Natural killer cell (primary cell): Measurements from ENCODE around the gene KRTAP3-2. TPM values are rescaled to one million over a fixed set of nuclear protein-coding genes. Genes with fewer than 3 reads are reported as not detected.
"Not testable (repeated sequence)": the region's sequence is repeated elsewhere in the genome, so short reads cannot be mapped to it uniquely, and the experiment has no call there.

ENCODE experiments used
- ATAC-seq, 3 donors: fragments of 150-1000 bp in 2 of 3; fragments of 200-7000 bp in 1 of 3; cut with Tn5 transposase; 1 replicate in 1 of 3; 2 replicates in 2 of 3; pipeline ENCODE4 v1.10.0; 2021; ENCODE audit warnings: mild to moderate bottlenecking in 2 of 3, moderate library complexity in 2 of 3
- DNase-seq, 2 donors: peaks; one replicate each; pipeline versions ENCODE4 v3.0.0 to v3.0.0-alpha.2; 2013 to 2021; ENCODE audit warnings: mixed read lengths in 1 of 2
- H3K27ac ChIP-seq: one replicate; pipeline ENCODE4 v1.5.1; 2013; ENCODE audit warnings: mild to moderate bottlenecking, low read length
- H3K27me3 ChIP-seq: one replicate; pipeline ENCODE4 v1.6.1; 2013; ENCODE audit warnings: low read length; ENCODE audit not compliant: control insufficient read depth, insufficient read depth
- H3K36me3 ChIP-seq: one replicate; pipeline ENCODE4 v1.6.1; 2013; ENCODE audit warnings: low read length; ENCODE audit not compliant: control insufficient read depth, insufficient read depth
- H3K4me1 ChIP-seq: one replicate; pipeline ENCODE4 v1.6.1; 2013; ENCODE audit warnings: low read length; ENCODE audit not compliant: control insufficient read depth, insufficient read depth
- H3K4me3 ChIP-seq: one replicate; pipeline ENCODE4 v1.5.1; 2013; ENCODE audit warnings: low read length
- H3K9me3 ChIP-seq: one replicate; pipeline ENCODE4 v1.6.1; 2013; ENCODE audit warnings: low read length; ENCODE audit not compliant: control insufficient read depth, insufficient read depth
- H3K27ac Mint-ChIP-seq, 2 donors: one replicate each; pipeline ENCODE4 v1.8.0; 2022; ENCODE audit warnings: mild to moderate bottlenecking in 2 of 2, mixed read lengths in 2 of 2, moderate library complexity in 1 of 2
- H3K27me3 Mint-ChIP-seq, 2 donors: one replicate each; pipeline ENCODE4 v1.8.0; 2022; ENCODE audit warnings: low read depth in 2 of 2, mixed read lengths in 2 of 2
- H3K36me3 Mint-ChIP-seq: one replicate; pipeline ENCODE4 v1.8.0; 2022; ENCODE audit warnings: mixed read lengths
- H3K4me1 Mint-ChIP-seq, 2 donors: one replicate each; pipeline ENCODE4 v1.8.0; 2022; ENCODE audit warnings: mixed read lengths in 2 of 2
- H3K4me3 Mint-ChIP-seq: one replicate; pipeline ENCODE4 v1.8.0; 2022; ENCODE audit warnings: mild to moderate bottlenecking, moderate library complexity, mixed read lengths
- H3K9me3 Mint-ChIP-seq, 2 donors: one replicate each; pipeline ENCODE4 v1.8.0; 2022; ENCODE audit warnings: mixed read lengths in 2 of 2
- CTCF ChIP-seq: fragments of 200-600 bp; IDR thresholded peaks from one replicate; pipeline ENCODE4 v1.8.0; 2022; ENCODE audit warnings: antibody characterized with exemption
- WGBS: methylation state at CpG from one replicate; pipeline ENCODE4 v1.1.7; 2013; ENCODE audit warnings: missing lambda C conversion rate; ENCODE audit not compliant: insufficient coverage; 5-methylcytosine and 5-hydroxymethylcytosine counted together
- intact Hi-C: fragments of 100-400 bp; cut with micrococcal nuclease; formaldehyde crosslinking; loops from one replicate; pipeline ENCODE4 v1.14.2; 2022
- total RNA-seq, 4 donors: library from RNA; stranded (reverse); fragments of 120-200 nt in 1 of 4; gene quantifications; one replicate each; pipeline versions ENCODE4 v1.2.3 to v1.2.4, GENCODE V29; 2013 to 2022

KRTAP3-2 gene
- total RNA-seq, 3 donors from 2014 or later (not counting 1 experiment from before 2014, with no cell fraction given): not detected

GRCh38 chr17:41042953-41043352 is 43.2 kb upstream of the KRTAP3-2 start:
- peaks cover 4% of the 10 kb centered on the region for H3K27me3 ChIP-seq
- H3K9me3 Mint-ChIP-seq: no peaks in the 10 kb centered on the region
- H3K4me1 ChIP-seq: no peaks in the 10 kb centered on the region
- no CpG with 5 or more reads among the region's 1 CpG for WGBS
- DNase-seq (no peak), ATAC-seq (no peak)
- H3K36me3 ChIP-seq: no peaks in the 10 kb centered on the region
- H3K27me3 Mint-ChIP-seq: peaks cover 19 to 34% of the 10 kb centered on the region in 2 donors
- H3K4me3 ChIP-seq: no peak overlapping the region
- H3K27ac Mint-ChIP-seq: no peak overlapping the region
- no peaks in the 10 kb centered on the region for H3K36me3 Mint-ChIP-seq
- no peak overlapping the region for H3K4me3 Mint-ChIP-seq
- no peak overlapping the region for H3K27ac ChIP-seq
- no peaks in the 10 kb centered on the region for H3K9me3 ChIP-seq
- intact Hi-C loops: no loop called here
- TF ChIP-seq CTCF: no peak
- H3K4me1 Mint-ChIP-seq: no peaks in the 10 kb centered on the region

- H3K9me3 Mint-ChIP-seq, H3K36me3 Mint-ChIP-seq, ATAC-seq, intact Hi-C loops, H3K4me3 Mint-ChIP-seq, H3K27ac Mint-ChIP-seq, DNase-seq, H3K4me3 ChIP-seq, H3K27me3 ChIP-seq, H3K9me3 ChIP-seq, H3K4me1 Mint-ChIP-seq, H3K4me1 ChIP-seq, H3K27ac ChIP-seq, H3K36me3 ChIP-seq: not testable (repeated sequence)
- WGBS: 82% methylated on average over 14 of the region's 14 CpGs
- peaks cover 11 to 34% of the 10 kb centered on the region in 2 donors for H3K27me3 Mint-ChIP-seq
Observed at GRCh38 chr17:41040783-41041571, 41.3 kb upstream of the KRTAP3-2 start, which contains the start of gene KRTAP1-1. TSS of gene KRTAP1-1 (minus strand) at chr17:41041450. CDS start at chr17:41041397, 53 bp downstream.

GRCh38 chr17:41037853-41038350 is 38.2 kb upstream of the KRTAP3-2 start:
- no peak for DNase-seq
- no peak overlapping the region for H3K4me3 Mint-ChIP-seq
- Histone ChIP-seq H3K9me3 (no peaks in the 10 kb centered on the region), H3K27ac (no peak overlapping the region), H3K27me3 (peaks cover 8% of the 10 kb centered on the region), H3K36me3 (no peaks in the 10 kb centered on the region), H3K4me3 (no peak overlapping the region), H3K4me1 (no peaks in the 10 kb centered on the region)
- ATAC-seq: no peak
- H3K27me3 Mint-ChIP-seq: peaks cover 9 to 36% of the 10 kb centered on the region in 2 donors
- H3K4me1 Mint-ChIP-seq: no peaks in the 10 kb centered on the region
- no peak for TF ChIP-seq CTCF
- 88% methylated on average over 2 of the region's 2 CpGs for WGBS
- H3K9me3 Mint-ChIP-seq: no peaks in the 10 kb centered on the region
- no peaks in the 10 kb centered on the region for H3K36me3 Mint-ChIP-seq
- H3K27ac Mint-ChIP-seq: no peak overlapping the region
- intact Hi-C loops: no loop called here

- H3K4me1 Mint-ChIP-seq, H3K4me3 ChIP-seq, H3K9me3 Mint-ChIP-seq, ATAC-seq, H3K27ac Mint-ChIP-seq, H3K4me1 ChIP-seq, H3K27ac ChIP-seq, DNase-seq, H3K27me3 ChIP-seq, H3K4me3 Mint-ChIP-seq, H3K36me3 ChIP-seq, intact Hi-C loops, H3K9me3 ChIP-seq, H3K36me3 Mint-ChIP-seq: not testable (repeated sequence)
- peaks cover 13 to 36% of the 10 kb centered on the region in 2 donors for H3K27me3 Mint-ChIP-seq
- 87% methylated on average over 9 of the region's 10 CpGs for WGBS
Observed at GRCh38 chr17:41034346-41034935, 34.7 kb upstream of the KRTAP3-2 start, which contains the start of gene KRTAP1-3. TSS of gene KRTAP1-3 (minus strand) at chr17:41034874. CDS start at chr17:41034821, 53 bp downstream.
